WTC11 (cell line): ENCODE data around the gene NUP62. TPM values are rescaled to one million over a fixed set of nuclear protein-coding genes. Genes with fewer than 3 reads are reported as not detected.

ENCODE experiments used
- ATAC-seq: fragments of 200-7000 bp; cut with Tn5 transposase; 2 replicates; pipeline ENCODE4 v1.10.0; 2021; ENCODE audit warnings: mild to moderate bottlenecking, moderate library complexity
- CTCF ChIA-PET: fragments of 300-600 bp; sonication (Branson Sonifier 250); formaldehyde crosslinking; loops from one replicate; lab custom pipeline; 2021; ENCODE audit warnings: antibody characterized with exemption; lab: Charles Lee
- POLR2A ChIA-PET: fragments of 350-600 bp; sonication (Branson Sonifier 250); formaldehyde crosslinking; loops from one replicate; lab custom pipeline; 2021; ENCODE audit warnings: antibody characterized with exemption; lab: Charles Lee
- DNase-seq: peaks from one replicate; pipeline ENCODE4 v3.0.0; 2021; ENCODE audit warnings: low spot score
- H3K27ac Mint-ChIP-seq: 2 replicates; pipeline ENCODE4 v1.8.0; 2021; ENCODE audit warnings: mixed read lengths
- H3K27me3 Mint-ChIP-seq: 2 replicates; pipeline ENCODE4 v1.8.0; 2021; ENCODE audit warnings: low read depth, mild to moderate bottlenecking, moderate library complexity, mixed read lengths
- H3K36me3 Mint-ChIP-seq: 2 replicates; pipeline ENCODE4 v1.8.0; 2021; ENCODE audit warnings: mixed read lengths
- H3K4me1 Mint-ChIP-seq: 2 replicates; pipeline ENCODE4 v1.8.0; 2022; ENCODE audit warnings: mixed read lengths
- H3K4me3 Mint-ChIP-seq: 2 replicates; pipeline ENCODE4 v1.8.0; 2021; ENCODE audit warnings: mild to moderate bottlenecking, moderate library complexity, mixed read lengths
- H3K9me3 Mint-ChIP-seq: 2 replicates; pipeline ENCODE4 v1.8.0; 2021; ENCODE audit warnings: mixed read lengths
- ARID4B ChIP-seq: sonication (generic); formaldehyde crosslinking; IDR thresholded peaks from 2 replicates; pipeline ENCODE4 v1.8.0; 2023; ENCODE audit warnings: missing genetic modification reagents, mild to moderate bottlenecking, borderline replicate concordance
- ATF1 ChIP-seq: sonication (generic); formaldehyde crosslinking; IDR thresholded peaks from 2 replicates; pipeline ENCODE4 v1.8.1; 2023; ENCODE audit warnings: mild to moderate bottlenecking, moderate library complexity, missing genetic modification reagents
- E2F1 ChIP-seq: sonication (generic); formaldehyde crosslinking; IDR thresholded peaks from 2 replicates; pipeline ENCODE4 v1.8.0; 2022; ENCODE audit warnings: mild to moderate bottlenecking, missing genetic modification reagents
- E2F5 ChIP-seq: sonication (generic); formaldehyde crosslinking; IDR thresholded peaks from 2 replicates; pipeline ENCODE4 v1.8.1; 2022; ENCODE audit warnings: mild to moderate bottlenecking, moderate library complexity, missing genetic modification reagents
- EMX1 ChIP-seq: fragments of 250-450 bp; sonication (Bioruptor Pico); IDR thresholded peaks from 2 replicates; pipeline ENCODE4 v1.8.0; 2021; ENCODE audit warnings: mild to moderate bottlenecking
- FOXK1 ChIP-seq: sonication (generic); formaldehyde crosslinking; IDR thresholded peaks from 2 replicates; pipeline ENCODE4 v1.8.0; 2022; ENCODE audit warnings: mild to moderate bottlenecking, moderate library complexity, missing genetic modification reagents
- FOXP1 ChIP-seq: sonication (generic); formaldehyde crosslinking; IDR thresholded peaks from 2 replicates; pipeline ENCODE4 v1.8.0; 2022; ENCODE audit warnings: missing genetic modification reagents, mild to moderate bottlenecking, moderate library complexity, borderline replicate concordance
- GABPB1 ChIP-seq: sonication (generic); formaldehyde crosslinking; IDR thresholded peaks from 2 replicates; pipeline ENCODE4 v1.8.1; 2023; ENCODE audit warnings: mild to moderate bottlenecking, missing genetic modification reagents
- GTF2I ChIP-seq: fragments of 250-450 bp; sonication (Bioruptor Pico); conservative IDR thresholded peaks from 2 replicates; pipeline ENCODE4 v1.4.0; 2021; ENCODE audit warnings: mild to moderate bottlenecking
- KAT7 ChIP-seq: sonication (generic); formaldehyde crosslinking; IDR thresholded peaks from 2 replicates; pipeline ENCODE4 v1.8.1; 2023; ENCODE audit warnings: missing genetic modification reagents, mild to moderate bottlenecking, borderline replicate concordance
- MAX ChIP-seq: sonication (generic); formaldehyde crosslinking; IDR thresholded peaks from 2 replicates; pipeline ENCODE4 v1.8.0; 2022; ENCODE audit warnings: mild to moderate bottlenecking, missing genetic modification reagents
- NFATC4 ChIP-seq: fragments of 250-450 bp; sonication (Bioruptor Pico); IDR thresholded peaks from 2 replicates; pipeline ENCODE4 v1.9.0; 2021; ENCODE audit warnings: mild to moderate bottlenecking
- NFYB ChIP-seq: sonication (generic); formaldehyde crosslinking; conservative IDR thresholded peaks from 2 replicates; pipeline ENCODE4 v1.8.0; 2022; ENCODE audit warnings: low read depth, missing genetic modification reagents
- PREB ChIP-seq: sonication (generic); formaldehyde crosslinking; IDR thresholded peaks from 2 replicates; pipeline ENCODE4 v1.8.1; 2022; ENCODE audit warnings: mild to moderate bottlenecking, missing genetic modification reagents, moderate library complexity, borderline replicate concordance
- PRRX2 ChIP-seq: fragments of 250-450 bp; sonication (Bioruptor Pico); IDR thresholded peaks from 2 replicates; pipeline ENCODE4 v1.8.0; 2021; ENCODE audit warnings: mild to moderate bottlenecking
- SMAD3 ChIP-seq: sonication (generic); formaldehyde crosslinking; IDR thresholded peaks from 2 replicates; pipeline ENCODE4 v1.8.0; 2022; ENCODE audit warnings: missing genetic modification reagents, mild to moderate bottlenecking, borderline replicate concordance
- TEAD4 ChIP-seq: sonication (generic); formaldehyde crosslinking; IDR thresholded peaks from 2 replicates; pipeline ENCODE4 v1.8.0; 2022; ENCODE audit warnings: mild to moderate bottlenecking, missing genetic modification reagents
- TP53 ChIP-seq: sonication (generic); formaldehyde crosslinking; IDR thresholded peaks from 2 replicates; pipeline ENCODE4 v1.8.1; 2023; ENCODE audit warnings: mild to moderate bottlenecking, missing genetic modification reagents
- ZNF281 ChIP-seq: sonication (generic); formaldehyde crosslinking; IDR thresholded peaks from 2 replicates; pipeline ENCODE4 v1.8.0; 2023; ENCODE audit warnings: mild to moderate bottlenecking, missing genetic modification reagents
- ZNF423 ChIP-seq: fragments of 250-450 bp; sonication (Bioruptor Pico); IDR thresholded peaks from 2 replicates; pipeline ENCODE4 v2.1.2; 2022; ENCODE audit warnings: mild to moderate bottlenecking, moderate library complexity
- total RNA-seq: library from RNA; stranded (reverse); gene quantifications from 3 replicates; pipeline ENCODE4 v1.2.3, GENCODE V29; 2021
- TF ChIP-seq, protein P1 (sequence below): fragments of 200-600 bp; IDR thresholded peaks from 2 replicates; pipeline ENCODE4 v1.8.0; 2022; ENCODE audit warnings: antibody characterized with exemption

NUP62 gene
- total RNA-seq, 1 experiment from 2014 or later, result 87.1 TPM

DNA sequence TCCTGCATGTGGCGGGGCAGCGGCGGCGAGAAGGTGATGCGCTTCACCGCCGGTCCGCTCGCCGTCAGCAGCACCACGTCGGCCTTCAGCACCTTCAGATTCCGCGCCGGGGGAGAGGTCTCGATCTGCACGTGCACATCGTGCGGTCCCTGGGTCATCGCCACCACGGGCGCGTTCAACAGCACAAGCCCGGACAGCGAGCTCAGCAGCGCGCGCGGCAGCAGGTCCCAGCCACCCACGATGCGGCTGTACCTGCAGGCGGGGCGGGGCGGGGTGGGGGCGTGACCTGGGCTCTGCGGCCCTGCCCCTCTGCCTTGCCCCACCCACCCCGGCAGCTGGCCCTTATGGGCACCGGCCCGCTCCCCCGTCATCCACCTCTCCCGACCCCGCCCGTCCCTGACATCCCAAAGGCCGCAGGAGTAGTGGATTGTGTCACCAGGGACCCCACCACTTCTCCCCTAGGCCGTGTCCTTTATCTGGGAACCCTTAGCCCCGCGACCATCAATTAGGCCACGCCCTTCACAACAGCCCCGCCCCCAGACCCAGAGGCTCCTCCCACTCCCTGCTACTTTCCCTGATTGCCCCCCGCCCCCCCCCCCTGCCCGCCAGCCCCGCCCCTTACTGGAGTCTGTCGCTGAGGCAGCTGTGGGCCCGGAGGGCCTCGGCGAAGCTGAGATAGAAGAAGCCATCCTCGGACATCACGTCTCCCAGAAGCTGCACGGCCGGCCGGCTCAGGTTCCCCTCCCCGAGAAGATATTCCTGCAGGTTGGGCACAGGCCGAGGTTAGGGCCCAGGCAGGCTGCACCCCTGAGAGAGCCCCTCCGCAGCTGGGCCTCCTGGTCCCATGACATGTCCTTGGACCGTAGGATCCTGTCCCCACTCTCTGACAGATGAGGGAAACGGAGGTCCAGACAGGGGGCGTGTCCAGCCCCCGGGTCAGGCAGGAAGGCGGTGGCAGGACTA is 38.7 kb downstream of the NUP62 start (continued):
- no peak; the same call in none of the 2 replicates for TF ChIP-seq ZNF281 (CRISPR knock-in tag)
- peak; percentile 76; the same call in 1 of the 2 replicates for TF ChIP-seq KAT7 (CRISPR knock-in tag)
- TF ChIP-seq GABPB1 (CRISPR knock-in tag), result no peak
- peak; percentile 97 for TF ChIP-seq MAX
- no peak; the same call in 1 of the 2 replicates for TF ChIP-seq E2F1 (CRISPR knock-in tag)
- 0 out of 2 replicates have a peak, but pooled peaks have one; percentile 33 for TF ChIP-seq NFYB (CRISPR knock-in tag)
- TF ChIP-seq FOXP1 (CRISPR knock-in tag), result peak; percentile 90; the same call in 1 of the 2 replicates

GRCh38 chr19:49889687-49890348 is 39.5 kb downstream of the NUP62 start:
- ChIA-PET POLR2A (interaction anchor here (0.9 to 2.4 kb wide), 3 partner anchors 13 to 40 kb away, joined by 6 to 13 read pairs (median 11); partner anchors contain the start of genes AKT1S1, ATF5, NUP62 and TBC1D17), CTCF (interaction anchor here (0.9 to 2.5 kb wide), 22 partner anchors 9 to 172 kb away, joined by 3 to 18 read pairs (median 5); partner anchors contain the start of genes AKT1S1, ATF5, FUZ and NUP62)
- ATAC-seq (peak; percentile 76), DNase-seq (peak; percentile 89)
- peak overlapping the region; percentile 73 for H3K4me3 Mint-ChIP-seq
- H3K27ac Mint-ChIP-seq, result peak overlapping the region; percentile 95; the same call in 1 of the 2 replicates
- H3K36me3 Mint-ChIP-seq, result peaks cover 25% of the 10 kb centered on the region
- H3K9me3 Mint-ChIP-seq, result no peaks in the 10 kb centered on the region
- H3K4me1 Mint-ChIP-seq, result peaks cover 11% of the 10 kb centered on the region
- H3K27me3 Mint-ChIP-seq, result peaks cover 43% of the 10 kb centered on the region
- peak; percentile 98 for TF ChIP-seq TEAD4 (CRISPR knock-in tag)
- TF ChIP-seq ATF1 (CRISPR knock-in tag), result peak; percentile 99
- peak; percentile 100 for TF ChIP-seq SMAD3
- peak; percentile 100 for TF ChIP-seq E2F5 (CRISPR knock-in tag)
- TF ChIP-seq PREB (CRISPR knock-in tag), result peak; percentile 97; the same call in 1 of the 2 replicates
- peak; percentile 99 for TF ChIP-seq TP53 (CRISPR knock-in tag)
- no peak for TF ChIP-seq EMX1 (CRISPR knock-in tag)
- TF ChIP-seq PRRX2 (CRISPR knock-in tag), result no peak; the same call in 1 of the 2 replicates
- TF ChIP-seq, protein P1, sequence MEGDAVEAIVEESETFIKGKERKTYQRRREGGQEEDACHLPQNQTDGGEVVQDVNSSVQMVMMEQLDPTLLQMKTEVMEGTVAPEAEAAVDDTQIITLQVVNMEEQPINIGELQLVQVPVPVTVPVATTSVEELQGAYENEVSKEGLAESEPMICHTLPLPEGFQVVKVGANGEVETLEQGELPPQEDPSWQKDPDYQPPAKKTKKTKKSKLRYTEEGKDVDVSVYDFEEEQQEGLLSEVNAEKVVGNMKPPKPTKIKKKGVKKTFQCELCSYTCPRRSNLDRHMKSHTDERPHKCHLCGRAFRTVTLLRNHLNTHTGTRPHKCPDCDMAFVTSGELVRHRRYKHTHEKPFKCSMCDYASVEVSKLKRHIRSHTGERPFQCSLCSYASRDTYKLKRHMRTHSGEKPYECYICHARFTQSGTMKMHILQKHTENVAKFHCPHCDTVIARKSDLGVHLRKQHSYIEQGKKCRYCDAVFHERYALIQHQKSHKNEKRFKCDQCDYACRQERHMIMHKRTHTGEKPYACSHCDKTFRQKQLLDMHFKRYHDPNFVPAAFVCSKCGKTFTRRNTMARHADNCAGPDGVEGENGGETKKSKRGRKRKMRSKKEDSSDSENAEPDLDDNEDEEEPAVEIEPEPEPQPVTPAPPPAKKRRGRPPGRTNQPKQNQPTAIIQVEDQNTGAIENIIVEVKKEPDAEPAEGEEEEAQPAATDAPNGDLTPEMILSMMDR, result peak; percentile 66; the same call in 1 of the 2 replicates
- TF ChIP-seq NFATC4 (CRISPR knock-in tag), result no peak
- TF ChIP-seq ZNF423 (CRISPR knock-in tag), result no peak
- peak; percentile 99 for TF ChIP-seq FOXK1 (CRISPR knock-in tag)
- TF ChIP-seq ARID4B (CRISPR knock-in tag), result peak; percentile 100
- no peak for TF ChIP-seq GTF2I
